Motor neuron (in vitro differentiated cells): Measurements from ENCODE around the gene PTPRD. TPM values are rescaled to one million over a fixed set of nuclear protein-coding genes. Genes with fewer than 3 reads are reported as not detected.

Source experiments
- ATAC-seq, 8 experiments: fragments of 200-7000 bp; cut with Tn5 transposase; replicated peaks in 6 of 8; 2 replicates each; pipeline ENCODE4 v1.8.0; 2021; ENCODE audit warnings: mild to moderate bottlenecking in 8 of 8, moderate library complexity in 8 of 8
- H3K27ac ChIP-seq, 2 donors: fragments of 250-450 bp; sonication (Bioruptor Pico); 2 replicates each; pipeline ENCODE4 v1.9.0; 2021; ENCODE audit warnings: antibody characterized with exemption in 2 of 2, mild to moderate bottlenecking in 2 of 2, moderate library complexity in 1 of 2
- H3K4me1 ChIP-seq, 2 donors: fragments of 250-450 bp; sonication (Bioruptor Pico); replicated peaks in 1 of 2; 2 replicates each; pipeline ENCODE4 v1.6.1; 2021; ENCODE audit warnings: antibody characterized with exemption in 2 of 2, mild to moderate bottlenecking in 2 of 2, moderate library complexity in 1 of 2
- H3K4me3 ChIP-seq, 5 donors: fragments of 250-450 bp; sonication (Bioruptor Pico); 2 replicates each; pipeline ENCODE4 v1.9.0; 2021; ENCODE audit warnings: antibody characterized with exemption in 5 of 5, mild to moderate bottlenecking in 5 of 5, moderate library complexity in 4 of 5
- WGBS, 10 experiments: fragments of 450-650 bp; shearing (Covaris generic); methylation state at CpG; one replicate each; pipeline ENCODE4 v1.0.0; 2022; 5-methylcytosine and 5-hydroxymethylcytosine counted together
- in situ Hi-C, 9 experiments: fragments of 400-800 bp; cut with MboI; loops; one replicate each; pipeline ENCODE4 v1.15.0; 2021; ENCODE audit warnings: low sequenced_read_pairs in 9 of 9, low pct_unique_long_range_greater_than_20kb in 2 of 9; ENCODE audit not compliant: unreplicated experiment in 9 of 9
- total RNA-seq, 8 experiments: library from RNA; unstranded; fragments of 300-600 nt; gene quantifications; 2 replicates each; pipeline versions ENCODE4 v1.2.3 to v1.2.4, GENCODE V29; 2022

PTPRD gene
- total RNA-seq, 8 experiments from 2014 or later: 0.15 to 175 (median 72.8) TPM

GRCh38 chr9:8868632-8869031, 1744.2 kb downstream of the PTPRD start:
- Histone ChIP-seq H3K4me1 (peaks cover 19 to 20% of the 10 kb centered on the region in 2 donors), H3K27ac (no peak overlapping the region), H3K4me3 (no peak overlapping the region)
- peak in 1 of 8 experiments; percentile 38 for ATAC-seq
- 0 to 100% (median 100%) methylated on average over 1 of the region's 1 CpG; no CpG with 5 or more reads in 1 of the 10 experiments for WGBS, 10 experiments
- in situ Hi-C loops: no loop called here

GRCh38 chr9:8867148-8867547, 1745.7 kb downstream of the PTPRD start:
- WGBS, 10 experiments: 33 to 80% (median 67%) methylated on average over 1 of the region's 1 CpG; no CpG with 5 or more reads in 4 of the 10 experiments
- no peak for ATAC-seq
- Histone ChIP-seq H3K4me3 (no peak overlapping the region), H3K27ac (no peak overlapping the region), H3K4me1 (peaks cover 20 to 27% of the 10 kb centered on the region in 2 donors)
- in situ Hi-C loops: no loop called here

DNA sequence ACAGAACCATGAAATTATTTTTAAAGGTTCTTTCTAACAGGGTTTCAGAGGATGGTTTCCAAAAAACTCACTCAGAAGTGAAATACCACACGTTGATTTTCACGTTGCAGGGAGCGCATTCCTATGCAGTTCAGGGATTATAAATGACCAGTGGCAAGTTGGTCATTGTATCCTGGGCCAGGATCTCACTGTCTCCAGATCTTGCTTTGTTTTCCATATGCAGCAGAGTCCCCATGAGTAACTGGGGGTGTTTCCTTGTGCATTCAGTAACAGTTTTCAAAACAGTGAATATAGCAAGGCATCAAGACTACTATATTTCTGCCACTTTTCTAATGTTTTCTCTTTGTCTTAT, 1748.3 kb downstream of the PTPRD start:
- peak in 5 of 8 experiments; percentile 30 to 77 (median 52) for ATAC-seq
- H3K4me3 ChIP-seq: no peak overlapping the region
- in situ Hi-C loops: no loop called here
- H3K27ac ChIP-seq: no peak overlapping the region
- peaks cover 20 to 28% of the 10 kb centered on the region in 2 donors for H3K4me1 ChIP-seq
- 6 to 86% (median 17%) methylated on average over 1 to 3 of the region's 3 CpGs; no CpG with 5 or more reads in 3 of the 10 experiments for WGBS, 10 experiments

DNA sequence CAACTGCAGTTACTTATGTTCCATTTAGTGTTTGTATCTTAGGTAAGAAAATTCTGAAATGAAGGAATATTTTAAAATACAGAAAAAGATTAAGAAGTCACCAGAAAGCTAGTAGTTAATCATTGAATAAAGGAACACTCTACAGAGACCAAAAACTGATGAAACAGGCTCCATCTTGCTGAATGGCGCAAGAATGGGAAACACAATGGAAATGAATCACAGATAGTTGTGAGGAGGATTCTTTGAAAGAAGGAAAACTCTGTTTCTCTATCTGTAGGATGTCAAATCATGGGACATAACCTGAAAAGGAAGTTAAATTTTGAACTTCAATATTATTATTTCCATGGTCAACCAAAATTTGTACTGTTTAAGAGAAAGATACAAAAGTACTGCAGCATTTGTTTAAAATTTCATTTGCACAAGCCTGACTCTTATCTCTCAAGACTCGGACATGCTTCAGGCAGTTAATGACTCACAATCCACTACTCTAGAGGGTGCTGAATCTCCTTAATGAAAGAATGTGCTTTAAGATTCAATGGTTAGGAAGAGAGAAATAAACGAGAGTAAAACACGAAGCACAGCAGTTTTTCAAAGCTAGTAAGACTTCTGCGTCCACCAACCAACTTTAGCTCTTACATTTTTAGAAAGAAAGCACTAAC, 1748.8 kb downstream of the PTPRD start:
- WGBS, 10 experiments: 4 to 80% (median 49%) methylated on average over 1 to 5 of the region's 5 CpGs
- H3K27ac ChIP-seq: no peak overlapping the region
- H3K4me1 ChIP-seq: peaks cover 23 to 33% of the 10 kb centered on the region in 2 donors
- ATAC-seq: peak in 5 of 8 experiments; percentile 31 to 80 (median 53)
- H3K4me3 ChIP-seq: no peak overlapping the region
- in situ Hi-C loops: no loop called here

DNA sequence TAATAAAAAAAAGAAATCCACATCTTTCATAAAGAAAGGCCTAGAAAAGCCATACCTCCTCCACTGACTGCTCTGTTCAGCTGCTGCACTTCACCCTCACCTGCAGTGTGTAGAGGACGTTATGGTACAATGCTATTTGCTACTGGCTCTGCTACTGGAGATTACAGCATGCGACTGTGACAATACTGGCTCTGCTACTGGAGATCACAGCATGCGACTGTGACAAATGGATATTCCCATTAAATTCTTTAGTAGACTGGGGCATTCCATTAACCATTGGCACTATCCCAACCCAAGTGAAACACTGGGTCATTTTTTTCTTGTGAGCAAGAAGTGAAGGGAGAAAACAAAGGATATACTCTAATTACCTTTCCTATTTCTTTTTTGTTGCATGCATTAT, 1749.7 kb downstream of the PTPRD start:
- in situ Hi-C loops: no loop called here
- H3K27ac ChIP-seq: peak overlapping the region in 1 of 2 donors; percentile 24
- WGBS, 10 experiments: 14 to 100% (median 66%) methylated on average over 1 to 3 of the region's 3 CpGs; no CpG with 5 or more reads in 4 of the 10 experiments
- peaks cover 32 to 35% of the 10 kb centered on the region in 2 donors for H3K4me1 ChIP-seq
- peak in 3 of 8 experiments; percentile 28 to 33 (median 30) for ATAC-seq
- no peak overlapping the region for H3K4me3 ChIP-seq

DNA sequence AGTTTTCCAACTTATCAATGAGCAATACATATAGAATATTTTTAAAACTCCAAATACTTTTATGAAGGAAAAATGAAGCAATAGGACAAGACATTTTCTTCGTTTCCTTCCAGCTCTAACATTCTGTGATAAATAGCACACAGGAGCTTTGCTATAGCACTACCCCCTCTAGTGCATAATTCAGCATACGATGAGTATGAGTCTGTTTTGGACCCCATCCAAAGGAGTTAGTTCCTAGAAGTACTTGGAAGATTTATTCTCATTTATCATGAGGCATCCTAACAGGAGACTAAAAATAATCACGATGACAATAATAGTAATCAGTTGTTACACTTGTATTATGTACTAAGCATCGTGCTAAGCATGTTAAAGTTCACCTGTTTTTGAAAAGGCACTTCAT, 1751.9 kb downstream of the PTPRD start:
- no peak for ATAC-seq
- in situ Hi-C loops: no loop called here
- H3K4me3 ChIP-seq: no peak overlapping the region
- peaks cover 21 to 27% of the 10 kb centered on the region in 2 donors for H3K4me1 ChIP-seq
- no peak overlapping the region for H3K27ac ChIP-seq
- 2 to 96% (median 67%) methylated on average over 1 to 4 of the region's 4 CpGs; no CpG with 5 or more reads in 1 of the 10 experiments for WGBS, 10 experiments

- no peak overlapping the region for H3K27ac ChIP-seq
- H3K4me3 ChIP-seq: no peak overlapping the region
- in situ Hi-C loops: no loop called here
- H3K4me1 ChIP-seq: peaks cover 21 to 27% of the 10 kb centered on the region in 2 donors
- no peak for ATAC-seq
Measured at GRCh38 chr9:8860086-8860485, 1752.7 kb downstream of the PTPRD start.

DNA sequence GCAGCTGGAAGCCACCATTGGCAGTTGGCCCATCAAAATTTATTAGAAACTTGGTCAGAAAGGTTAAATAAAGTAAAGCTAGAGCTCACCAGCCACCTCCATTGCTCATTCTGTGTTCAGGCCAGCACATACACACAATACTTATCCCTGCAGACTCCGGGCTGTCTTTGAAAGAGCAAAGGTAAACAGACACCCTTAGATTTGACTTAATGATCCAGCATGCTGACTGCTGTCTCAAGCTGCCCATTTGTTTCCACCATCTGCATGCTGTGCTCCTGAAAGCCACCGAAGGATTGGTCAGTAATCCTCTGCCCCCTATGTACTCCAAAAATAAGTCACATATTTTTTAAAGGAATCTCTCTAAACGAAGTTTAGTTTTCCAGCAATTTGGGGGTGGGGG, 1753.4 kb downstream of the PTPRD start:
- 14 to 88% (median 26%) methylated on average over 1 to 3 of the region's 3 CpGs; no CpG with 5 or more reads in 4 of the 10 experiments for WGBS, 10 experiments
- peak overlapping the region in 2 of 5 donors; percentile 86 to 99 for H3K4me3 ChIP-seq

GRCh38 chr9:8858596-8859161, 1754.1 kb downstream of the PTPRD start:
- Histone ChIP-seq H3K27ac (peak overlapping the region; percentile 67 to 90), H3K4me3 (peak overlapping the region; percentile 79 to 99 (median 87)), H3K4me1 (peaks cover 17 to 27% of the 10 kb centered on the region in 2 donors)
- ATAC-seq: peak in 5 of 8 experiments; percentile 57 to 76 (median 69)
- in situ Hi-C loops: no loop called here
- 0 to 80% (median 71%) methylated on average over 1 to 6 of the region's 27 CpGs; no CpG with 5 or more reads in 6 of the 10 experiments for WGBS, 10 experiments

More for the DNA sequence above, 1753.4 kb downstream of the PTPRD start:
- no peak for ATAC-seq
- H3K27ac ChIP-seq: no peak overlapping the region
- in situ Hi-C loops: no loop called here
- H3K4me1 ChIP-seq: peaks cover 23 to 28% of the 10 kb centered on the region in 2 donors

DNA sequence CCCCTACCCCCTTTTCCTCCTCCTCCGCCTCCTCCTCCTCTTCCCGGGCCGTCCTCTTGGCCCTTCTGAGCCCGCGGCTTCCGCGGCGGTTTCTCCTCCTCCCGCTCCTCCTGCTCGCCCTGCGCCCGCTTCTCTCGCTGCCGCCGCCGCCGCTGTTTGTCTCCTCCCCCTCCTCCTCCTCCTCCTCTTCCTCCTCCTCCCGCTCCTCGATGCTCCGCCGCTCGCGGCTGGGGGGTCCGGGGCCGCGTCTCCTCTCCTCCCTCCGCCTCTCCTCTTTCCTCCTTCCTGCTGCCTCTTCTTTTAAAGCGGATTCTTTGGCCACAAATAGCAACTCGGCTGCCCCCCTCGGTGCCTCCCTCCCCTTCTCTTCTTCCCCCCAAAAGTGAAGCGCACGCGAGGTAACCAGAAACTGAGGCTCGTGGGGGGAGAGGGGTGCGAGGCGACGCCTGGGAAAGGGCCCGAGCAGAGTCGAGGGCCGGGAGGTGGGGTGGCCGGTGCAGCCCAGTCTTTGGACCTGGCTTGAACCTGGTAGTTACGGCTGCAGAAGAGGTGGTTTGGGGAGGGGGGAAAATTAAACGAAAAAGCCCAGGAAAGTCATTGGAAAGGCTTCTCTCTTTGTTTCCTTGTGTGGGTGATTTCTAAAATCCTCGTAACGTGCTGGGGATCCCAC, 1754.7 kb downstream of the PTPRD start:
- Histone ChIP-seq H3K27ac (peak overlapping the region; percentile 67 to 90), H3K4me1 (peaks cover 22 to 28% of the 10 kb centered on the region in 2 donors), H3K4me3 (peak overlapping the region; percentile 79 to 99 (median 87))
- in situ Hi-C loops: no loop called here
- WGBS, 10 experiments: 0% methylated on average over 1 of the region's 45 CpGs; no CpG with 5 or more reads in 9 of the 10 experiments
- ATAC-seq: peak in 7 of 8 experiments; percentile 40 to 82 (median 56)

DNA sequence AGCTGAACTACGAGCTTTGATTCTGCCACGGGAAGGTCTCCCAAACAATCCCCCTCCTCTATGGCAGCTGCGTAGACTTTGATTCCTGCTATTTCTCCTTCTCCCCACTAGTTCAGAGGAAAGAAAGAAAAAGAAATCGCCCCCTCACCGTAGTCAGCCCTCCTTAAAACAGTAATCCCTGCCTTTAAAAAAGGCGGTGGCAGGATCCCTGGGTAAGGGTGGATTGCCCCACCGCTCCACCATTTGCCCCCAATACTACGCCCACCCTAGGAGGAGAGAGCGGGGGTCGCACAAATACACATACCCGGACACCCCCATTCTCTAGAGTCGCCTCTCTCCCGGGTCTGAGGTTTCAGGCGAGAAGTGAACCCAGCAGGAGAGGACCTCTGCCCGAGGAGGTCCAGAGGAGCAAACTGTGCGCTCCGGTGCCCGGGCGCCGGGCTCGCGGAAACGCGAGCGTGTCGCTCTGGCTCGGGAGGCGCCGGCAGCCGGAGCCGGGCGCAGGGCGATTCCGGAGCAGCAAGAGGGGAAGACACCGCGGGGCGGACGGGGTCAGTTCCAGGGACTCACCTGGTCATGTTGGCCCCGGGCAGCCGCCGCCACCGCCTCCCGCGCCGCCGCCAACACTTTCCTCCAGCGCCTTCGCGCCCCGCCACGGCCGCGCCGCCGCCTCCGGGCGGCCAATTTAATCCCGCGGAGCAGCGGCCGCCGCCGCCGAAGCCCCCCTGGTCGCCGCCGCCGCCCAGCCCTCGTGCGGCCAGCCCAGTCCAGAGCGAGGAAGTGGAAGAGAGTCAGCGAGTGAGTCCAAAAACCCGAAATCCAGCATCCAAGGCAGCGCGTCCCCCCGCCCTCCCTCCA, 1755.5 kb downstream of the PTPRD start:
- peak in 7 of 8 experiments; percentile 31 to 67 (median 50) for ATAC-seq
- H3K27ac ChIP-seq: peak overlapping the region; percentile 67 to 90
- peak overlapping the region; percentile 79 to 99 (median 87) for H3K4me3 ChIP-seq
- H3K4me1 ChIP-seq: peaks cover 30 to 32% of the 10 kb centered on the region in 2 donors
- 0 to 7% (median 0%) methylated on average over 1 to 17 of the region's 76 CpGs; no CpG with 5 or more reads in 3 of the 10 experiments for WGBS, 10 experiments
- in situ Hi-C loops: no loop called here

GRCh38 chr9:8856396-8857067, 1756.3 kb downstream of the PTPRD start:
- Histone ChIP-seq H3K4me1 (peaks cover 38 to 40% of the 10 kb centered on the region in 2 donors), H3K4me3 (peak overlapping the region; percentile 79 to 99 (median 87)), H3K27ac (peak overlapping the region in 1 of 2 donors; percentile 90)
- WGBS, 10 experiments: 0 to 25% (median 4%) methylated on average over 2 to 9 of the region's 9 CpGs; no CpG with 5 or more reads in 1 of the 10 experiments
- in situ Hi-C loops: no loop called here
- ATAC-seq: no peak
